Adipocyte (in vitro differentiated cells): Measurements from ENCODE around the gene REXO1.

ENCODE experiments used
- DNase-seq: peaks from one replicate; pipeline ENCODE4 v3.0.0-alpha.2; 2015; ENCODE audit warnings: low read depth
- H3K27me3 ChIP-seq: replicated peaks from 2 replicates; pipeline ENCODE4 v1.7.0; 2013; ENCODE audit warnings: mild to moderate bottlenecking, low read length, moderate library complexity; ENCODE audit not compliant: control insufficient read depth, insufficient read depth
- H3K36me3 ChIP-seq: 2 replicates; pipeline ENCODE4 v1.7.0; 2013; ENCODE audit warnings: low read length, mild to moderate bottlenecking, moderate library complexity; ENCODE audit not compliant: control insufficient read depth, insufficient read depth, severe bottlenecking
- H3K4me1 ChIP-seq: 2 replicates; pipeline ENCODE4 v1.7.0; 2013; ENCODE audit warnings: mild to moderate bottlenecking, low read length, moderate library complexity; ENCODE audit not compliant: control insufficient read depth, insufficient read depth
- H3K4me3 ChIP-seq: 2 replicates; pipeline ENCODE4 v1.7.0; 2013; ENCODE audit warnings: mild to moderate bottlenecking, low read length, moderate library complexity
- H3K9ac ChIP-seq: 2 replicates; pipeline ENCODE4 v1.7.0; 2013; ENCODE audit warnings: mild to moderate bottlenecking, low read length, moderate library complexity
- H3K9me3 ChIP-seq: 2 replicates; pipeline ENCODE4 v1.7.0; 2013; ENCODE audit warnings: mild to moderate bottlenecking, low read length, moderate library complexity; ENCODE audit not compliant: control insufficient read depth

Gene REXO1

GRCh38 chr19:1843646-1844394, 4.5 kb downstream of the REXO1 start:
- Histone ChIP-seq H3K9ac (peak overlapping the region; percentile 34), H3K9me3 (no peaks in the 10 kb centered on the region), H3K4me1 (peaks cover 33% of the 10 kb centered on the region), H3K36me3 (no peaks in the 10 kb centered on the region), H3K27me3 (no peaks in the 10 kb centered on the region), H3K4me3 (no peak overlapping the region)
- no peak for DNase-seq

GRCh38 chr19:1843116-1843515, 5.2 kb downstream of the REXO1 start:
- peaks cover 34% of the 10 kb centered on the region for H3K4me1 ChIP-seq
- no peak overlapping the region for H3K9ac ChIP-seq
- H3K27me3 ChIP-seq, result no peaks in the 10 kb centered on the region
- no peak overlapping the region for H3K4me3 ChIP-seq
- no peak for DNase-seq
- no peaks in the 10 kb centered on the region for H3K9me3 ChIP-seq
- no peaks in the 10 kb centered on the region for H3K36me3 ChIP-seq

- Histone ChIP-seq H3K27me3 (no peaks in the 10 kb centered on the region), H3K36me3 (no peaks in the 10 kb centered on the region)
- DNase-seq, result no peak
These were observed 6.9 kb downstream of the REXO1 start for GRCh38 chr19:1841209-1841924.

GRCh38 chr19:1840541-1841115, 7.7 kb downstream of the REXO1 start:
- Histone ChIP-seq H3K27me3 (no peaks in the 10 kb centered on the region), H3K9ac (peak overlapping the region; percentile 15), H3K4me1 (peaks cover 30% of the 10 kb centered on the region), H3K9me3 (no peaks in the 10 kb centered on the region), H3K36me3 (no peaks in the 10 kb centered on the region), H3K4me3 (peak overlapping the region; percentile 16)
- DNase-seq, result no peak

More at GRCh38 chr19:1841209-1841924, 6.9 kb downstream of the REXO1 start:
- Histone ChIP-seq H3K4me3 (peak overlapping the region; percentile 16), H3K9me3 (no peaks in the 10 kb centered on the region), H3K9ac (peak overlapping the region; percentile 15), H3K4me1 (peaks cover 38% of the 10 kb centered on the region)

- H3K36me3 ChIP-seq, result no peaks in the 10 kb centered on the region
- H3K4me1 ChIP-seq, result peaks cover 26% of the 10 kb centered on the region
- DNase-seq, result no peak
- no peaks in the 10 kb centered on the region for H3K9me3 ChIP-seq
- no peak overlapping the region for H3K4me3 ChIP-seq
- no peaks in the 10 kb centered on the region for H3K27me3 ChIP-seq
- H3K9ac ChIP-seq, result no peak overlapping the region
These were observed 8.4 kb downstream of the REXO1 start for GRCh38 chr19:1839658-1840540.

- Histone ChIP-seq H3K36me3 (no peaks in the 10 kb centered on the region), H3K27me3 (no peaks in the 10 kb centered on the region), H3K9ac (peak overlapping the region; percentile 72), H3K9me3 (no peaks in the 10 kb centered on the region), H3K4me1 (peaks cover 18% of the 10 kb centered on the region), H3K4me3 (peak overlapping the region; percentile 68)
- DNase-seq, result peak; percentile 65
These were observed 10.6 kb downstream of the REXO1 start for GRCh38 chr19:1837625-1838105.

GRCh38 chr19:1837222-1837565, 11.1 kb downstream of the REXO1 start:
- no peak overlapping the region for H3K4me3 ChIP-seq
- peaks cover 18% of the 10 kb centered on the region for H3K4me1 ChIP-seq
- DNase-seq, result no peak
- H3K9ac ChIP-seq, result peak overlapping the region; percentile 72
- no peaks in the 10 kb centered on the region for H3K9me3 ChIP-seq
- no peaks in the 10 kb centered on the region for H3K27me3 ChIP-seq
- no peaks in the 10 kb centered on the region for H3K36me3 ChIP-seq

- Histone ChIP-seq H3K4me1 (peaks cover 18% of the 10 kb centered on the region), H3K27me3 (no peaks in the 10 kb centered on the region), H3K4me3 (no peak overlapping the region), H3K36me3 (no peaks in the 10 kb centered on the region), H3K9me3 (no peaks in the 10 kb centered on the region), H3K9ac (no peak overlapping the region)
- no peak for DNase-seq
These were observed 11.6 kb downstream of the REXO1 start for GRCh38 chr19:1836458-1837221.

- no peak for DNase-seq
- no peak overlapping the region for H3K9ac ChIP-seq
These were observed 14.7 kb downstream of the REXO1 start for GRCh38 chr19:1833540-1833939.

GRCh38 chr19:1832046-1832663, 16.1 kb downstream of the REXO1 start:
- Histone ChIP-seq H3K9ac (no peak overlapping the region), H3K4me3 (no peak overlapping the region), H3K9me3 (no peaks in the 10 kb centered on the region), H3K27me3 (no peaks in the 10 kb centered on the region), H3K4me1 (peaks cover 5% of the 10 kb centered on the region), H3K36me3 (peaks cover 10% of the 10 kb centered on the region)
- no peak for DNase-seq

More at GRCh38 chr19:1833540-1833939, 14.7 kb downstream of the REXO1 start:
- Histone ChIP-seq H3K4me3 (no peak overlapping the region), H3K36me3 (peaks cover 6% of the 10 kb centered on the region), H3K9me3 (no peaks in the 10 kb centered on the region), H3K27me3 (no peaks in the 10 kb centered on the region), H3K4me1 (peaks cover 16% of the 10 kb centered on the region)
